Measurements from ENCODE around the gene DUSP7.

DNA sequence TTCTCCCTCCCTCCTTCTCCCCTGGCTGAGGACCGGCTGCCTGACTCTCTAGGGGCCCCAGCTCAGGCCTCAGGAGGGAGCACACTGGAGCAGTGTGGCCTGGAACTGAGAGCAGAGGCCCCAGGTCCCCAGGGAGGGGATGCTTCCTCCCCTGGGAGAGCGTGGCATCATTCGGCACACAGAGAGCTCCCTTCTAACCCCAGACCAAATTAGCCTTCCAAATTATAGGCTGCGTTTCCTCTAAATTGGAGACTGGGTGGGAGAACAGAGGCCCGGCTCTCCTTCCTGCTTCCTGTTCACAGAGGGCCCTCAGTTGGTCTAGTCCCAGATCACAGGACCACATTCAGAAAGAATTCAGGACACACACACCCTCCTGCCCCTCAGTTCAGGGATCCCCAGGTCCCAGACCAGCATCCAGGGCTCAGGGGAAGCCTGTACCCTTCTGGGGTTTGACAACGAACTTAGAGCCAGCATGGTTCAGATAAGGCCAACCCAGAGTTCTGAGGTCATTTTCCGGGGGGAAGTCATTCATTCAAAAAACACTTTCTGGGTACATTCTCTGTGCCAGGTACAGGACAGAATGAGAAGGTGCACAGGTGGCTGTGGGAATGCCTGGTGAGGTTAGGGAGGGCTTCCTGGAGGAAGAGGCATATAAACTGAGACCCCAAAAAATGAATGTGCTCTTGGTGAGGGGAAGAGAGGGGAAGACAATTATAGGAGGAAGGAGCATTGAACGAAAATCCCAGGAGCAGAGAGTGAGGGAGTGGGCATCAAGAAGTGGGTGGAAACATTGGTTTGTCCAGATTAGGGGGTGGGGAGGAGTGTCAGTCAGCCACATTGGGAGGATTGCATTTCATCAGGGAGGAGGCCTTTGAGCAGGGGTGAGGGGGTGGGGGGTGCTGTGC is 32.3 kb downstream of the DUSP7 start:
- TF ChIP-seq, protein P1, sequence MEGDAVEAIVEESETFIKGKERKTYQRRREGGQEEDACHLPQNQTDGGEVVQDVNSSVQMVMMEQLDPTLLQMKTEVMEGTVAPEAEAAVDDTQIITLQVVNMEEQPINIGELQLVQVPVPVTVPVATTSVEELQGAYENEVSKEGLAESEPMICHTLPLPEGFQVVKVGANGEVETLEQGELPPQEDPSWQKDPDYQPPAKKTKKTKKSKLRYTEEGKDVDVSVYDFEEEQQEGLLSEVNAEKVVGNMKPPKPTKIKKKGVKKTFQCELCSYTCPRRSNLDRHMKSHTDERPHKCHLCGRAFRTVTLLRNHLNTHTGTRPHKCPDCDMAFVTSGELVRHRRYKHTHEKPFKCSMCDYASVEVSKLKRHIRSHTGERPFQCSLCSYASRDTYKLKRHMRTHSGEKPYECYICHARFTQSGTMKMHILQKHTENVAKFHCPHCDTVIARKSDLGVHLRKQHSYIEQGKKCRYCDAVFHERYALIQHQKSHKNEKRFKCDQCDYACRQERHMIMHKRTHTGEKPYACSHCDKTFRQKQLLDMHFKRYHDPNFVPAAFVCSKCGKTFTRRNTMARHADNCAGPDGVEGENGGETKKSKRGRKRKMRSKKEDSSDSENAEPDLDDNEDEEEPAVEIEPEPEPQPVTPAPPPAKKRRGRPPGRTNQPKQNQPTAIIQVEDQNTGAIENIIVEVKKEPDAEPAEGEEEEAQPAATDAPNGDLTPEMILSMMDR (IDR thresholded peaks at IDR 0.05; ENCODE audit: low read depth, low read length, poor library complexity, severe bottlenecking): no peak
- TF ChIP-seq EZH2phosphoT487 (IDR thresholded peaks at IDR 0.05; ENCODE audit: borderline replicate concordance, low read length): no peak
